Body of pancreas (tissue), 4 donors: ENCODE measurements around the gene CPT1A.

Source experiments
- CTCF ChIP-seq, 7 experiments: fragments of 450-650 bp in 4 of 7; fragments of 200-600 bp in 3 of 7; sonication (generic) in 3 of 7; IDR thresholded peaks; one replicate each; pipeline ENCODE4 v1.5.1; 2016 to 2019; ENCODE audit warnings: antibody characterized with exemption in 7 of 7
- POLR2A ChIP-seq, 3 donors: fragments of 450-650 bp; IDR thresholded peaks; one replicate each; pipeline ENCODE4 v1.6.1; 2016; ENCODE audit warnings: antibody characterized with exemption in 3 of 3, mild to moderate bottlenecking in 2 of 3

GRCh38 chr11:68816251-68816776 is 25.4 kb downstream of the CPT1A start:
- no peak for TF ChIP-seq CTCF (IDR thresholded peaks at IDR 0.05)
- TF ChIP-seq POLR2A (IDR thresholded peaks at IDR 0.05): no peak
